HPDE6-E6E7 (cell line): ENCODE results near the gene SPINDOC.
A peak's percentile ranks its signal among the peaks of the same experiment; 100 is the strongest.

ENCODE experiments used
- DNase-seq: peaks from one replicate; pipeline ENCODE4 v3.0.0; 2011; ENCODE audit warnings: missing footprints; ENCODE audit errors: extremely low spot score

The SPINDOC gene

DNA sequence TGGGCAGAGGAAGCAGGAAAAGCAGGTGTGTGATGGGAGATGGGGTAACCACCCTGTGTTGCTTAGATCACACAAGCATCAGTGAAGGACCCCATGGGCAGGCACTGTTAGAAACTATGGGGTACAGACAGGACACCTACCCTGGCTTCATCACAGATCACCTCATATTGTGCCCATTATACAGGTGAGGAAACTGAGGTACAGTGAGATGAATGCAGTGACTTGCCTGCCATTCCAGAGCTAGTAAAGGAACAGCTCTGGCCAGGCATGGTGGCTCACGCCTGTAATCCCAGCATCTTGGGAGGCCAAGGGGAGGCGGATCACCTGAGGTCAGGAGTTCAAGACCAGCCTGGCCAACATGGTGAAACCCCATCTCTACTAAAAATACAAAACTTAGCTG, 19.8 kb downstream of the SPINDOC start:
- no peak for DNase-seq

DNA sequence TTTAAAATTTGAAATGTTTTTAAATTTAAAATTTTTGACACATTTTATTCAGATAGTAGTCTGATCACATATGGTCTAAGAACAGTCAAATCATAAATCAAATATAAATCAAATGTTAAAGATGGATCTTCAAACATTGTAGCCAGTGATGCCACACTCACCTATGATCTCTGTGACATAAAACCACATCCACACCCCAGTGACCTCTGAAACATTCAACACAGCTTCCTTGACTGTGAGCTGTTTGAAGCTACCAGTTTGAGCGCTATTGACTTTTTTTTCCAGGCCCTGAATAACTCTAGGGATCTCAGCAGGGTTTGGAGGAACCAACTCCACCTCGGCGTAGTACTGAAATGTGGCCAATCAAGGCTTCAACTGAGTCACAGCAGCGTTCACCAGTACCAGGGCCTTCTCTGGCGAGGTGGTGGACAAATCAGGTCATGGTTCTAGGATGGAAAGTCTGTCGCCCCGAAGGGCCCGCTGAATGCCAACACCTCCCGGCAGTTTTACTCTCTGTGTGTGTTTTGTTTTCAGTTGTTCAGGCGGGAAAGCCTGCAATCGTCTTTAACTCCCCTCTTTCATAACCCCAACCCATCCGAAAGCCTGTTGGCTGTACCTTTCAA, 21.4 kb downstream of the SPINDOC start:
- DNase-seq = no peak

DNA sequence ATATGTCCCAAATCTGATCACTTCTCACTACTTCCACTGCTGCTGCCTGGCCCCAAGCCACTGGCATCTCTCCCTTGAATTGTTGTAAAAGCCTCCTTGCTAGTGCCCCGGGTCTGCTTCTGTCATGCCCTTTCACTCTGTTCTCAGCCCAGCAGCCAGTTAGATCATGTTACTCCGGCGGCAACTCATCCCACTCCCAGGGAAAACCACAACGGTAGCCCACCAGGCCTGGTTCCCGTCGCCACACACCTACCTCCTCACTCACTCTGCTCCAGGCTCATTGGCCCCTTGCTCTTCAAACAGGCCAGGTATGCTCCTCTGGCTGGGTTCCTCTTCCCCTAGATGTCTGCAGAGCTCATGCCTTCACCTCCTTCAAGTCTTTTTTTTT, 21.9 kb downstream of the SPINDOC start:
- no peak for DNase-seq

DNA sequence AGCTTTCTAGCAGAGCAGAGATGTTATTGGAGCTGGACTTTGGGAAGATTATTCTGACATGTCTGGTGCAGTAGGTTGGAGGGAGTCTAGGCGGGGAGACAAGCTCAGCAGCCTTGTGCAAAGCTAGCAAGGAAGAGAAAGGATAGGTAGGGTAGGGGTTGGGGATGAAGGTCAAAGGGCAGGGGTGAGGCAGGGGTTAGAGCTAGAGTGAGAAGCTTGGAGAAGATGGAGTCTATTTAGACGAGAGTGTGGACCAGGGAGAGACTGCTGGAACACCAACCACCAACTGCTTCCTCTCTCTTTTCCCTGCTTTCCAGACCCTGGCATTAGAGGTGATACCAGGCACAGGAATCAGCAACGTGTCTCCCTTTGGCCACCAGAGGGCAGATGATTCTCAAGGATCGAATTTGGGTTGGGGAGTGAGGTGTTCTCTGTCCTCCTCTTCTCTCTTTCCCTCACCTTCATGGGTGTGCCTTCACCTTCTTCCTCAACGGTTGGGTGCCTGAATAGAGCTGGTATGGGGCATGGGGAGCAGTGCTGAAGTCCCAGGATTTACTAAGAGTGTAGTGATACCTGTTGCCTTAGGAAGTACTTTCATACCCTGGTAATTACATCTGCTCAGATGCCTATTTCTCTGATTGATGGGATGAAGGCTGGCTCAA, 23.9 kb downstream of the SPINDOC start:
- peak; percentile 78 for DNase-seq

DNA sequence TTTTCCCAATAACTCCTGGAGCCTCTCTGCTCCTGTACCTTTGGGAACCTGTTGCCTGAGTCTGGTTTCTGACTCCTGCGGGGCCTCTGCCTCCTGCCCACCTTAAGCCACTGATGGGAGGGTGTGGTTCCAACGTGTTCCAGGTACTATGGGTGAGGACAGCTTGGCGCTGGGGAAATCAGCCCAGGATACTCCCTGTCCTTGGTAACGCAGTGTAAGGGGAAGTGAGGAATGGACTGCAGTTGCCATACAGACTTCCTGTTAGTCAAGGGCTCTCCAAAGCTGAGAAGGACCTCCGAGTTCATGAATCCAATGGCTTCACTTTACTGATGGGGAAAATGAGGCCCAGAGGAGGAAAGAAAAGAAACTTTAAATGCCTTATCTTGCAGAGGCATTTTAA, 24.5 kb downstream of the SPINDOC start:
- no peak for DNase-seq

DNA sequence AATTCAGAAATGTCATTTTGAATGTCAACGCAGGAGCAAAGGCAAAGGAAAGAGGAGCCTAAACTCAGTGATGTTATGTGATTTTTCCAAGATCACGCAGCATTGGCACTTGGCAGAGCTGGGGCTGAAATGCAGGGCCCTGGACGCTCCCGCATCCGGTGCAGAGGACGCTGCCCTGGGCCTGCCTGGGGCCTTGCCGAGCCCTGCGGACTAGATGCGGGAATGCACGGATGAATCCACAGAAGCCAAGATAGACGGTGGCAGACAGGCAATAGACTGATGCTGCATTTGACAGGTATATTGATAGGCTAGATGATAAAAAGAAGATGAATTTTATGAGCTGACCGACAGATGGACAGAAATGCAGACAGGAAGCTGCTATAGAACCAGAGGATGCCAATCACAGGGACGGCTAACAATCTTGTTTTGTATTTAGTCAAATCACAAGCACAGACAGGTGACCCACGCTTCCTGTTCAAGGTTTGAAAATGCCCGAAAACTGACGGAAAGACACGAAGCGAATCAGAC, 25.0 kb downstream of the SPINDOC start:
- no peak for DNase-seq

DNA sequence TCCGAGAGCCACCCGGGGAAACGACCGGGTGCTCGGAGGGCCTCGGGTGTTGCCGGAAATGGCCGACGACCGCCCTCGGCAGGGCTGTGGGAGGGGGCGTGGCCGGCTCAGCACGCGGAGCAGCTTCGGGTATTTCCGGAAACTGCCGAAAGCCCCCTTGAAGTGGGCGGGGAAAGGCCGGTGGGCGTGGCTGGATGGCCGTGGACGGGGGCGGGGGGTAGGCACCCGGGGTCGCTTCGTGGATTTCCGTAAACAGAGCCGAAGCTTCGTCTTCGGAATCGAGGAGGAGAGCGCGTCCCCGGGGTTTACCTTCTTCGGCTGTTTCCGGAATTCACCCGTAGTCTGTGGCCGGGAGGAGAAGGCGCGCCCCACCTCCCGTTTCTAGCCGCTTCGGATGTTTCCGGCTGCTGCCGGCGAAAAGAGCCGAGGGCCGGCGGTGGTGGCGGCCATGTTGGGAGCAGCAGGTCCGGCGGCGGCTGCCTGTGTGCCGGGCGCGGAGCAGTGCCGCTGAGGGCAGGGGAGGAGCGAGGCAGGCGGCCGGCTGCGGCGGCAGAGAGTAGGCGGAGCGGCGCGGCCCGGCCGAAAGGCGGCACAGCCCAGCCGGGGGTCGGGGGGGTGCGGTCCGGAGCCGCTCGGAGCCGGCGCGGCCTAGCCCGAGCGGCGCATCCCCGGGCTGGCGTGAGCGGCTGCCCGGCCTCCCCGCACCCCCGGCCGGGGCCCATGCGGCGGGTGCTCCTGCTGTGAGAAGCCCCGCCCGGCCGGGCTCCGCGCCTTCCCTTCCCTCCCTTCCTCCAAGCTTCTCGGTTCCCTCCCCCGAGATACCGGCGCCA, 25.6 kb downstream of the SPINDOC start, which contains the start of gene MARK2:
Gene MARK2 (plus strand): TSS at position 433 of the 830 bp plus-strand sequence. CDS start 397 bp downstream, at position 830.
- peak; percentile 90 for DNase-seq

DNA sequence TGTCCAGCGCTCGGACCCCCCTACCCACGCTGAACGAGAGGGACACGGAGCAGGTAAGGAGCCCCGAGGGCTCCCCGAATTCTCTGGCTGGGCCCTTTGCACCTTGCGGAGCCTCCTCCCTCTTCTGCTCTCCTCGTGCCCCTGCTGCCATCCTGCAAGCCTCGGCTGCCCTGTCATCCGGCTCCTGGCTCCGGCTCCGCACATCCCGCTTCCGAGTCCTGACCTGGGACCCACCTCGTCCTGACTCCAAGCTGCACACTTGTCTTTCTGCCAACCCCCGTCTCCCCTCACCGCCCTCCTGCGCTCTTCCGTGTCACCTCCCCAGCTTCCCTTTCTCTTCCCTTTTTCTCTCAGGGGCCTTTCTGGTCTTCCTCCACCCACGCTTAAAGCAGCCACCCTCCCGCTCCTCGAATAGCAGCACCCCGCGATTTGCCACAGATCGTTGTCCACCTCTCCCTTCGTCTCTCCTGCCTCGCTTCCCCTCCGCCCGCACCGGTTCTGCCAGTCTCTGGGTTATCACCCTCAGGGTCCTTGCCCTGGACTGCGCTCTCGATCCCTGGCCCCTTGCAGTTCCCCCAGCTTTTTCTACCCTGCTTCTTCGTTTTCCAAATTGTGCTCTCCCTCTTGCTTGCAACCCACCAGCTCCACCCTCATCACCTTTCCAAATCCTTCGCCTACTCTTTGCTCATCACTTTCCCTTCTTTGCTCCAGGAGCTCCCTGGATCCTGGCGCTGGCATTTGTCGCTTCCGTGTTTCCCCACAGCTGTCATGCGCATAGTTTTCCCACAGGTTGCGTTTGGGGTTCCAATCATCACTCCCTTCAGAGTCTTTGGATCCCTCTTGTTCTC, 26.5 kb downstream of the SPINDOC start:
- DNase-seq = no peak

DNA sequence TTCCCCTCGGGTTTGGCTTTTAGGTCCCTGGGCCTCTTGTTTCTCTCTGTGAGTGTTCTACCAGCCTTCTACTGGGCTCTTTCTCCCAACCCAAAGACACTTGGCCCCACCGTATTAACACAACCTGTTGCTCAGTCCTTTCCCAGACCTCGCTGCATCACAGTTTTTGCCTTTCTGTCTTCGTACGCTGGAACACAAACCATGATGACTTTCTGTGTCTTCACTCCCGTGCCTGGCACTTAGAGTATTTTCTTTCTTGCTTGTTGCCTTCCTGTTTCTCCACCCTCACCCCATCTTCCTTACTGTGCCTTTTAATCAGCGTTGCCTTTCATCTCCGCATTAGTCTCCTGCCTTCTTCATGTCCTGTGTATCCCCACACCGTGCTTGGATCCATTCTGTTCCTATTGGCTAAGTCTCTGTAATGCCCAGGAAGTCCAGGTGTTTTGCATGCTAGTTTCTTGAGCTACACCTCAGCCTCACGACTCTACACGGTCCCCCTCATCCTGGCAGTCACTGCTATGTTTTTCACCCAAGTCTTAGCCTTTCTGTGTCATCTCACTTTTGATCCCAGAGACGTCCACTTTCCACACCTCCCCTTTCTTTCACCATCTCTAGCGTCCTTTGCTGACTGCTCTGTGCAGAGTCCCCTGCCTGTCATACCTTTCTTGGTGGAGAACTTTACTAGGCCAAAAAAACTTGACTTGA, 27.3 kb downstream of the SPINDOC start:
- DNase-seq = no peak

DNA sequence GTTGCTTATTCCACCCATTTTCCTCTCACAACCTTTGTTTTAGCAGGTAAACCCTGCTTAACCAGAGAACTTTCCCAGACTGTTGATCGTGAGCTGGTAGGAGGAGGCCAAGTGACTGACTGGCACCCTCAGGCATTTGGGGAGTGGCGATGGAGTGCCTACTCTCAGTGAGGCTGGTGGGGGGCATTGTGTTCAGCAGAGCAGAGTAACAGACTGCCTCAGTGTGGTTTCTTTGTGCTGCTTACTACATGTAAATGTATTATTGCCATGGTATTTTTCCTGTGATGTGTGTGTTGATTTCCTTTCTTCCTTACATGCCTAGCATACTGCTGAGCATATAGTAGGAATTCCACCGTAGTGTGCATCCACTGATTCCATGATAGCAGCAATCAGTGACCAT, 28.3 kb downstream of the SPINDOC start:
- peak; percentile 64 for DNase-seq

DNA sequence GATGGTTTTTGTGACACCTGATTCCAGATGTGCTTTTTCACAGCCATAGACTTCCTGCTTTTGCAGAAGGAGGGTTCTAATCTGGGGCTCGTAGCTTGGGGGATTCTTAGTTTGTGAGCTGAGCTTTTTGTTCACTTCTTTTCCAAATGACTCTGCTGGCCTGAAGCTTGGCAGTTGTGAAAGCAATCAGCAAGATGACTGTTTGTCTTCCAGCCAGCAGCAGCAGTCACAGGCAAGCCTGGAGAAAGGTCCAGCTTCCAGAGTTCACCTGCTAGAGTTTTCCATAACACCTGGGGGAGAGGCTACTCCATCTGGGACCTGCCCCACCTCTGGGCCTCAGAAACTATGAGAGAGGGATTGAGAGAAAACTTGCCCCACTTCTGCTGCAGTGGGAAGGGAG, 29.8 kb downstream of the SPINDOC start:
- no peak for DNase-seq

DNA sequence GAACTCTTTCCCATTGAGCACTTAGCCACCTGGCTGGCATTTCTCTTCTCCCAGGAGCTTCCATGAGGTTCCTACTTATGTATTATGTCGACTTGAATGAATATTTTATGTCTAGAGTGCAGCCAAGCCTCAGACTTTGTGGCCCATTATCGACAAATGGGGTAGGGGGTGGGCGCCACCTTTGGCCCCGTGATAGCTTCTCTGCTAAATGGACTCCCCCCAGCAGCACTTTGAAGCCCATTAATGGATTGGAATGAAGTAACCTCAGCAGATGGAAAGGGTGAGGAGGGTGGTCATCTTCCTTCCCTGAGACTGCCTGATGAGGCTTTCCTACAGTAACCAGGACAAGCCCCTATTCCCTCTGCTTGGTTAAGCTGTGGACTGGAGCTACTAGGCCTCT, 31.6 kb downstream of the SPINDOC start:
- no peak for DNase-seq

DNA sequence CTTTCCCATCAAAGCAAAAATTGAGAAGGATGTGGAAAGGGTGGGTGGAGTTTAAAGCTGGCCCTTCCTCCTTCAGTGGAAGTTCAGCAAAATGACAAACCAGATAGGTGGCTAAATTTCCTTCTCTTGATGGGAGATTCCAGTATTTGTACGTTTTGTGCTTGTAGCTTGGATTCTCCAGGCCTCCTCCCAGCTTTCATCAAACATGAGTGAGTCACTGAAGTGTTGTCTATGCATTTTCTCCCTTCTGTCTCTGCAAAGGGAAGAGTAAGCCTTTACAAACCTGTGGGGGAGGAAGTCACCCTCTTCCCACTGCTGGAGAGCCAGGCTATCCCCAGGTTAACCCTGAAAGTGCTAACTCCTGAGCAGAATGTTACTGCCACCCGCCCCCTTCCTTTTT, 32.0 kb downstream of the SPINDOC start:
- DNase-seq = no peak

DNA sequence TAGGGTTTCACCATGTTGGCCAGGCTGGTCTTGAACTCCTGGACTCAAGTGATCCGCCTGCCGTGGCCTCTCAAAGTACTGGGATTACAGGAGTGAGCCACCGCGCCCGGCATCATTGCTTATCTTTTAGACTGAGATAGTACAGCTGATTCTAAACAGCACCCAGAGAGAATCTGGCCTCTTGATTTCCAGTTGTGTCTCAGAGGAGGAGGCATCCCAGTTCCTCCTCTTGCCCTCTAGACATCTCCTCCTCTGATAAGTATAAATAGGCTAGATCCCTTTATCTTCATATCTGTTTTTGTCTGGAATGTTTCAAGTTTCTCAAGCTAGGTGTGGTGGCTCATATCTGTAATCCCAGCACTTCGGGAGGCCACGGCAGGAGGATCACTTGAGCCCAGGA, 32.7 kb downstream of the SPINDOC start:
- DNase-seq = no peak

DNA sequence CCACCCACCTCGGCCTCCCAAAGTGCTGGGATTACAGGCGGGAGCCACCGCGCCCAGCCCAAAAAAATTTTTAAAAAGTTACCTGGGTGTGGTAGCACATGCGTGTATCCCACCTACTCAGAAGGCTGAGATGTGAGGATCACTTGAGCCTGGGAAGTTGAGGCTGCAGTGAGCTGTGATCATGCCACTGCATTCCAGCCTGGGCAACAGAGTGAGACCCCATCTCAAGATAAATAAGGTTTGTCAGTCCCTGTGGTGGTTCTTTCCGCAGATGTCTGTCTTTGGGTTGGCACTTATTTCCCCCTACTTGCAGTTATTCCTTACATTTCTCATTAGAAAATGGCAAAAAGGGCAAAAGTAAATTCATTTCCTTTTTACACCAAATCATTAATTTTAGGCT, 33.6 kb downstream of the SPINDOC start:
- DNase-seq = no peak

DNA sequence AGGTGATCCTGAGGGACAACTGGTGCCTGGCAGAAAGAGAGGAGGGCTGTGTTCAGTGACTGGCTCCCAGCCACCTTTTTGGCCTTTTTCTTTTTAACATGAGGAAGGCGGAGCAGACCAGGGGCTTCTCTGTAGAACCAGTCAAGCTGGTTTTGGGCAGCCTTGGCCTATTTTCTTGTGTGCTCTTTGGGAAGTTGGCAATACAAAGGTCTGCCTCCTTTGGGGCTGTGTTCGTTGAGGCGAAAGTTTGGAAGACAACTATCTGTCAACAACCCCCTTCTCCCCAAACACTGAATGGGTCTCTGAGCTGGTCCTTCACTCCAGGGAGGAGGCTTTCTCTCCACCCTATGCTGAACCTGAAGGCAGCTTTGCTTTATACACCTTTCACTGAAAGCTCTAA, 34.1 kb downstream of the SPINDOC start:
- no peak for DNase-seq

DNA sequence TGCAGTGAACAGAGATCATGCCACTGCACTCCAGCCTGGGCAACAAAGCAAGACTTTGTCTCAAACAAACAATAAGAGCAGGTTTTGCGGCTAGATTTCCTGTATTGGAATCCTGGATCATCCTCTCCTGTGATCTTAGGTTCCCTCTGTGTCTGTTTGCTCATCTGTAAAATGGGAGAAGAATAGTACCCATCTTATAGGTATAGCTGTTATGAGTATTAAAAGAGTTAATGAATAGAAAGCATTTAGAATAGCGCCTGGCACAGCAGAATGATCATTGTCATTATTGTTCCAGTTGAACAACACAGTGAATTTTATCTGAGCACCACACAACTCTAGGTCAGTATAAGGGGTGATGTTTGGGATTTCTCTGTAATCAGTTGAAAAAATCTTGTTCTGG, 36.4 kb downstream of the SPINDOC start:
- DNase-seq = no peak

DNA sequence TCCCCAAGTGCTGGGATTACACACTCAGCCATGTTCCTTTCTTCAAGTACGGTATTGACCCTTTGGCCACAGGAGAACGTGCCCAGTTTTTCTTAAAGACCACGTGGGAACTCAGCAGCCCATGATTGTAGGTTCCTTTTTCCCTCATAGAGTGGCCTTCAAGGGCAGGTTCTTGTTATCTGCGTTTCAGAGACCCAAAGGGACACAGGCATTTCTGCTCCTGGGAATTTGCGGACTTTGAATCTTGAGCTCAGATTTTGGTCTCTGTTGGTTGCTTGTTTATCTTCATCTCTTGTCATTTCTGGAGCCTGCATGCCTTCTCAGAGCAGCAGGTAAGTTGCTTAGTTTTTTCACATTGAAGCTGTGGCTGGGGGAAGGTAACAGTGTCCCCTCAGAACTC, 37.7 kb downstream of the SPINDOC start:
- DNase-seq = no peak

DNA sequence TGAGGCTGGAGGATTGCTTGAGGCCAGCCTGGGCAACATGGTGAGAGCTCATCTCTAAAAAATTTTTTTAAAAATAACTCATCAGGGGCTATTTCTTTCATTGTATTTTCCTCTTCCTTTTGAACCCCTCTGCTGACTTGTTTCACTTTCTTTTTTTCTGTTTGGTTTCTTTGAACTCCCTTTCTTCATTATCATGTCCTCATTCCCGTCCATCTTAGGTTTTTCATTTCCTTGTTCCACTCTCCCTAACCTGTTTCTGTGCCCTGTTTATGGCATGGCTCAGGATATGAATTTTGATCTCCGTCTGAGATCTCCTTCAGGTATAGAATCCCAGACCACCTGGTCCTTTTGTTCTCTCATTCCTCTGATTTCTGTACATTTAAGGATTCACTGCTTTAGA, 38.1 kb downstream of the SPINDOC start:
- DNase-seq = no peak

DNA sequence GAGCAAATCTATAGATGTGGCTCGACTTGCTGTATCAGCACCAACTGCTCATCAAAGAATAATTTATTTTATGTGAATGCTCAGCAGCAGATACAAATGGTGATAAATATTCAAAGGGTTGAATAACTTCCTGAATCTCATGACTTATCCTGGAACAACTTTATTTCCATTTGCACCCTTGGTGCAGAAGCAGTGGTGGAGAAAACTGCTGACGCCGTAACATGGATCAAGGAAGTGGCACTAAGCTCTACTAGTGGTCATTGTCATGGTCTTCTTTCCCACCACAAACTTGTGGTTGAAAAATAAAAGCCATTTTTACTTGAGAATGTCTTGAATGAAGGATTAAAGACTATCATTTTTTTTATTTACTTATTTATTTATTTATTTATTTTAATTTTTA, 40.2 kb downstream of the SPINDOC start:
- no peak for DNase-seq

DNA sequence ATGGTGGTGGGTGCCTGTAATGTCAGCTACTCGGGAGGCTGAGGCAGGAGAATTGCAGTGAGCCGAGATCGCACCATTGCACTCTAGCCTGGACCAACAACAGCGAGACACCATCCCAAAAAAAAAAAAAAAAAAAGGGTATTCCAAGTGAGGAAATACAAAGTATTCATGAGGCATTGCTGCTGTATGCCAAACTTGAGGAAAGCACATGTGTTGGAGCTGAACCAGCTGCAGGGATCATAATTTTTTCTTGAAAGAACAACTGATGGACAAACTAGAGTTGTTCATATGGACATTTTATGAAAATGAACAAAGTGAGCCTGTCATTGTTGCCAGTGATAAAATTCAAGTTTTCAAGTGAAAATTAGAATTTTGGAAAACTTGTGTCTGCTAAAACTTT, 41.4 kb downstream of the SPINDOC start:
- DNase-seq = no peak
